CD4-positive, alpha-beta T cell treated with Interleukin-17A for 4 hours (primary cell): ENCODE measurements around the gene DYNC1I1.

Experiments
- DNase-seq: peaks from one replicate; pipeline ENCODE4 v3.0.0-alpha.2; 2020; ENCODE audit warnings: mixed read lengths

The DYNC1I1 gene

GRCh38 chr7:95794917-95795515 is 22.7 kb downstream of the DYNC1I1 start:
- no peak for DNase-seq

DNA sequence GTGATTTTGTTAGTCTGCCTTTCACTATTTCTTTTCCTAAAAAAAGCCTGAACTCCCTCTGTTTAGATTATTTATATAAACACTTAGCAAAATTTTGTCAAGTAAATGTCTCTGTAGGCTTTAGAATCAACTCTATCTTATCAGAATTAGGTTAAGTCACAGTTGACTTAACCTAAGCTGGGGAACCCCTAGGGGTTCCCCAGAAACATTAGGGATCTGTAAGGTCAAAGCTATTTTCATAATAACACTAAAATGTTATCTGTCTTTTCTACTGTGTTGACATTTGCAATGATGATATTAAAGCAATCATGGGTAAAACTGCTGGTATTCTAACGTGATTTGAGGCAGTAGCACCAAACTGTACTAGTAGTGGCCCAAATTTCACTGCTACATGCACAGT is 24.3 kb downstream of the DYNC1I1 start:
- no peak for DNase-seq

DNA sequence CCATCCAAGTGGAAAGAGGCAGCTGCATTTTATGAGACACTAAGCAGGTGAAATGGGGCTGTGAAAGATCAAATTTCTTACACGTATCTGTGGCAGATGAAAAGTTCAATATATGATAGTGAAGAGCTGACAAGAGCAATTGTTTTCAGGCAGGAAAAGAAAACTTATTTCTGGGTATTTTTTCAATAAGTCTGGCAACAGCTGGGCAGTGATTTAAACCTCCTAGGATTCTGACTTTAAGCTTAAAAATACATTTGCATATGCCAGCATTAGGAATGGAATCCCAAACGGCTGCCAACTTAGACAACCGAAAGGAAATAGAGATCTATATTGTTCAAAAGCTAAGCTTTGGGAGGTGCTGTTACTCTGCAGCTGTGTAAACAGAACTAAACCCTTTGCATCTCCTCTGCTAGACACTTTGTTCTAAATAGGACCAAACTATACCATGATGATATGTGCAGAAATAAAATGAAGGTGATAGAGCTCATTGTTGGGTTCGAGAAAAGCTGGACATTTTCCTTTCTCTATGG is 26.1 kb downstream of the DYNC1I1 start:
- no peak for DNase-seq

GRCh38 chr7:95800787-95801186 is 28.4 kb downstream of the DYNC1I1 start:
- no peak for DNase-seq

DNA sequence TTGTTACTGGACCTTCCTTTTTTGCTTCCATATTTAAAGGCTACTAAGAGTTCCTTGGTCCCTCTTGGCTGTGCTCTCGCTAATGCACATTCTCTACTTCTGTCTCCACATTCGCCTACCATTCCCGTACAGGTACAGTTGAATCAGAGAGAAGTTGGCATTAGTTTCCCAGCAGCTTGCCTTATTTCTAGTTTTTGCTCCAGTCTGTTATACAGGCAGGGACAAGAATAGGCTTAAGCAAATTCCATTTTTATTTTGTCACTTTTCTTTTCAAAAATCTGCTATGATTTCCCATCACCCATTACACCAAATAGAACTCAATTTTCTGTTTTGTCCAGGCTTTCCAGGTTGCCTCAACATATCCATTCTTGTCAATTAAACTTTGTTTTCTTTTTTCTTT is 29.9 kb downstream of the DYNC1I1 start:
- no peak for DNase-seq

- no peak for DNase-seq
Observed at GRCh38 chr7:95804052-95804451, 31.7 kb downstream of the DYNC1I1 start.

DNA sequence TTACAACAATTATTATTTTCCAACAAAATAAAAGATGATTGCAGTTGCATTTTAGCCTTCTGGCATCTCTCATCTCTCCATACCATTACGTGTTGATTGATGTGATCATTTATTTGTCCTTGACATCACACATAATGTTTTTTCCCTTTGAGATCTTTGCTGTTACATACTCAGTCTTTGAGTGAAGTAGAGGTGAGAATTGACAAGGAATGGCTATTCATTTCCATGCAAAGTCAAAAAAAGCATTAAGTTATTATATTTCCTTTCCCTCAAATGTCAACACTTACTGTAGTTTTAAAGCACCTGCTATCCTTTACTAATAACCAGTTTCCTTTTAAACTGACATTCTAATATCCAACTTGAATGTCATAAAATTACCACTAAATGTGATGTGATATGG is 33.6 kb downstream of the DYNC1I1 start:
- no peak for DNase-seq

- DNase-seq: no peak
Observed at GRCh38 chr7:95808396-95808795, 36.0 kb downstream of the DYNC1I1 start.

GRCh38 chr7:95811846-95812445 is 39.6 kb downstream of the DYNC1I1 start:
- DNase-seq: no peak

GRCh38 chr7:95814721-95815120 is 42.4 kb downstream of the DYNC1I1 start:
- DNase-seq: no peak

DNA sequence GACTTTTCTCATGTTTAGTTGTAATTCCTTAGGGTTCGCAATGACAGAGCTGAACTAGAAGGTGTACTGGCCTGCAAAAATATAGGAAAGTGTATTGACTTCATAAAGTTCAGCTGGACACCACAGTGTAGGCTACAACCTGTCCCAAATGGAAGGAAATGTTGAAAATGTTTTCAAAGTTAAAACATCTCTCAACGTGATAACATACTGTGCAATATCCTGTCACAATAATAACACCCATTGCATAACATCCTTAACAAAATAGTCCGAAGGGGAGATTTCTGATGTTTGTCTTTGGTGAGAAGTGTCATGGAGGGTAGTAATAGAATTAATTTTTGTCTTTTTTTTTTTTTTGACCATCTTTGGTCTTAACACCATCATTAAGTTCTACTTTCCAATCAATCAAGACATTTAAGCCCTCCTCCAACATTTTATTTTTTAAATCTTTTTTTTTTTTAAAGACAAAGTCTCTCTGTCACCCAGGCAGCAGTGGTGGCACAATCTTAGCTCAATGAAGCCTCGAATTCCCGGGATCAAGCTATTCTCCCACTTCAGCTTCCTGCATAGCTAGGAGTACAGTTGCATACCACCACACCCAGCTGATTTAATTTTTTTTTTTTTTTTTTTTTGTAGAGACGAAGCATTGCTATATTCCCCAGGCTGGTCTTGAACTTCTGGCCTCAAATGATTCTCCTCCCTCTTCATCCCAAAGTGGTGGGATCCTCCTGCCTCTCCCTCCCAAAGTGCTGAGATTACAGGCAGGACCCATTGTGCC is 45.7 kb downstream of the DYNC1I1 start:
- DNase-seq: no peak

GRCh38 chr7:95820778-95821177 is 48.4 kb downstream of the DYNC1I1 start:
- DNase-seq: no peak

- DNase-seq: no peak
Observed at GRCh38 chr7:95822717-95823116, 50.4 kb downstream of the DYNC1I1 start.

DNA sequence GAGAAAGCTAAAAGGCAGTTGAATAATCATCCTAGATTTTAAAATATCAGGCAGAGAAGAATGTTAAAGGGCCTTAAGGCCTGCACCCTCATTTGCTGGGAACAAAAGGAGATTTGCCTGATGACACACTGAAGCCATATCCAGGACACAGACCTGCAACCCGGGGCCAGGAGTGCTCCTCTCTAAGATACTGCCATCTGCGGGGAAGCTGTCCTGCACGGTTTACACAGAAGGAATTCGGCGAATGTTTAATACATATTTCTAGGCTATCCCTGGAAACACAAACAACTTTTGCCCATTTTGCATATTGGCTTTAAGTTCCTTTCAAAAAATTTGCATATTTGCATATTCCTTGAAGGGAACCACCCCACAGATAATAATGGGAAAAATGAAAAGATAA is 52.3 kb downstream of the DYNC1I1 start:
- DNase-seq: no peak

DNA sequence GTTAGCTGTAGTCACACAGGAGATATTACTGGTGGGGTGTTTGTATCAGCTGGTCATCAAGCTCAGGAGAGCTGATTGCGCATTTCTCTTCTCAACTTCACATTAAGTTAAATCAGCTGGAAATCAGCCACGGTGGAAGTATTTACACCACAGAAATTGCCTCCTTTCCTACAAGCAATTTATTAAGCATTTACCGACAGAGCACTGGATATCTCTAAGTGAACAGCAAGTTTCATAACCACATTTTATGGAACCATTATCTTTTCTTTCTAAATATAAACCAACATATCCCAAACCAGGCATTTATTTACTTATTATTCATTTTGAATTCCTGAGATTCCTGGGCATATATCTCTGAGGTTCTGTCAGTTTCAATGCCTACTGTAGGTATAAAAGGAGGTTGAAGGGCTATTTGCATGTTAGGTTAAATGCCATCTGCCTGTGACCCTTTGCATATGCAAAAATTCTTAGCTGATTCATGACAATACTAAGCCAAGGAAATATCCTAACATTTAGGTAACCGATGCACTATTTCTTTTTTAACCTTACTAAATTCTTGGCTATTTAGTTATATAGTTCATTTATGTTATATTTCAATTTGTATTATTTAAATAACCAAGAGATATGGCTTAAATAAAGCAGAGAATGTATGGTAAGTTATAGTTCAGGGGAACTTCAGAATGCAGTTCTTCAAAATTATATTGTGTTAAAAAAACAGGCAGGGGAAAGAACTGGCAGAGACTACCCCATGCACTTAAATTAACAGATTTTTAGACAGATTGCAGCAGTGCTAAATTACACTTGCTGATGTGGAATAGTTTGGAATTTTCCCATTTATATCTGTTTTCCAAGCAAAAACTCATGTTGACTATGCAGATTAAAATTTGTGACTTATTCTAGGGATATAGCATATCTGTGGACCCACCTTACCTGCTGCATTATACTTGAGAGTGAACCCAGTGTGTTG is 56.8 kb downstream of the DYNC1I1 start:
- no peak for DNase-seq

DNA sequence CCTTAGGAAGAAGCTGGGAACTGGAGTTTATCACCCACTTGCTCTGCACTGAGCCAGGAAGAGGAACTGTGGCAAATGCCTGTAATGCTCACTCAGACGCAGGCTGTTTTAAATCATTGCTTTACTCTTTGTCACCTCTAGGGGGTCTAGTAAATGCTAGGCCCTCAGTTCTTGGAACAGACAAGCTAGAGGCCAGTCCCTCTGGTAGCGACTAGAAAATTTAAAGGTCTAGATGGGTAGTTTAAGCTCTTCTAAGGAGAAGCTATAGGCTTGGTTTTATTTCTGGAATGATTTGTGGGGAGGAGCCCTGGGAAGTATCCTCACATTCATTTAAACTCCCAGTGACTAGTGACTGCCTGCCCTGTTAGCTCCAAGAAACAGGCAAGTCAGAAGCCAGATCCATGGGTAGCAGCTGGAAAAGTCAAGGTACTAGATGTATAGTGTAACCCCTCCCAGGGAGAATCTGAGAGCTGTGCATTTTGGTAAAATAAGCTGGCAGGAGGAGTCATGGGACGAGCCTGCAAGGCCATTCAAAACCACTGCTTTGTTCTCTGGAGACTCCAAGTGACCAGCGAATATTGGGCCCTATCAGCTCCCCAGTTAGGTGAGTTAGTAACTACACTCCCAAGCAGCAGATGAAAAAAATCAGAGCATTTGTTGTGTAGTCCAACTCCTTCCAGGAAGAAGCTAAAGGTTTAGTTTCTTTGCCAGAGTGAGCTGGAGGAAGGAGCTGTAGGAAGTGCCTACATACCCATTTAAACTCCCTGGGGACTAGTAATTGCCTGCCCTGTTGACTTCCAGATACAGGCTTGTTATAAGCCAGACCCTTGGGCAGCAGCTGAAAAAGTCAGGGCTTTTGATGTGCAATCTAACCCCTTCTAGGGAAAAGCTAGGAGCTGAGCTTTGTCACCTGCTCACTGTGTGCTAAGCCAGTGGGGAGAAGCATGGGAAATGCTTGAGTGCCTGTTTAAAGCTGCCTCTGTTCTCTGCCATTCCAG is 68.9 kb downstream of the DYNC1I1 start:
- no peak for DNase-seq

GRCh38 chr7:95843286-95843685 is 70.9 kb downstream of the DYNC1I1 start:
- no peak for DNase-seq

DNA sequence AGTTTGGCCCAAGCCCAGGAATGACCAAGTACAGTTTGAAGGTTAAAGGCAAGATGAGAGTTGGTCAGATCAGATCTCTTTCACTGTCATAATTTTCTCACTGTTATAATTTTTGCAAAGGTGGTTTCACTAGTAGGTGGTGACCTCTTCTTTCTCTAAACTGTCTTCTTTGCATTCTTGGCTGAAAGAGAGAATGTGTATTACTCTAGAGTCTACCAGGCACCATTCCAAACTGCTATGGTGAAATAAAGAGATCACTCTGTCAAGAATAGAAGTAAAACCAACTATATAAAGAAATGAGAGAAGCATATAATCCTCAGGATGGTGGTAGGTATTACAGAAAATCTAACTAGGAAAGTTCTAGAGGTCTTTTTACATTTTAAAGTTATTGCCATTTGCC is 72.7 kb downstream of the DYNC1I1 start:
- no peak for DNase-seq

GRCh38 chr7:95847061-95847460 is 74.7 kb downstream of the DYNC1I1 start:
- DNase-seq: no peak

GRCh38 chr7:95859429-95859828 is 87.1 kb downstream of the DYNC1I1 start:
- no peak for DNase-seq

DNA sequence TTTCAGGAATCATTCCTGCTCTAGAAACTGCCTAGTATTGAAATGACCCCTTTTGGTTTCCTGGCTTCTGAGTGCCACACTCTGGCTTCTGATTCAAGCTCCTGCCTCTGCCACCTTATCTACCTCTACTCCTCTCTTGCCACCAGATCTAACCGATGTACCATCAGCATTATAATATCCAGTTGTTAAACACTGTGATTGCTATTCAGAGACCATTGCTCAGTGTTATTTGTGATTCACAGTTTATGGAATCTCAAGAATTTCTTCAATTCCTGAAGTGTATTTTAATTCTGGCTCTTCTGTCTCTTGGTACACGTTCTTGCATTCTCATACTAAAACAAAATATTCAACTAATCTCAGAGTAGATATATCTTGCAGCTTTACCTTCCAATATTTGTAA is 88.7 kb downstream of the DYNC1I1 start:
- no peak for DNase-seq

DNA sequence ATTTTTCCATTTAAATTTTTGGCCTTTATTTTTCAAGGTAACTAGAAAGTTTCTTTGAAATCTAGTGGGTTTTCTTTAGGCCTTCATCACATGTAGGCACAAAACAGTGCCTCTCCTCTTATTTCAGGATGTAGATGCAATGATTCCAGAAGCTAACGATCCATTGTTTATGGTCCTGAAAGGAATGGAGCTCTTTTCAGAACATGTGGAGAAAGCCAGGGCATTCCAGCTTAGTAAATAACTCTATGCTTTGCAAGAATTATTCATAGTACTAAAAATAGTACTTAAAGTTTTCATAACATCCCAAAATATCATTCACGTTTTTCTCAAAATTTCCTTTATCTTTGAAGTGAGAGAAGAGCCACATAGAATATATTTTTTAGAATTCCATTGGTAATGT is 91.3 kb downstream of the DYNC1I1 start:
- no peak for DNase-seq
